Measurements from ENCODE around the gene OSCP1. TPM values are rescaled to one million over a fixed set of nuclear protein-coding genes. Genes with fewer than 3 reads are reported as not detected.

OSCP1 gene
- total and polyA plus RNA-seq, 2 donors (not counting 3 experiments of a cell fraction or from before 2014, with no cell fraction given), result 4.6 to 8.3 TPM

DNA sequence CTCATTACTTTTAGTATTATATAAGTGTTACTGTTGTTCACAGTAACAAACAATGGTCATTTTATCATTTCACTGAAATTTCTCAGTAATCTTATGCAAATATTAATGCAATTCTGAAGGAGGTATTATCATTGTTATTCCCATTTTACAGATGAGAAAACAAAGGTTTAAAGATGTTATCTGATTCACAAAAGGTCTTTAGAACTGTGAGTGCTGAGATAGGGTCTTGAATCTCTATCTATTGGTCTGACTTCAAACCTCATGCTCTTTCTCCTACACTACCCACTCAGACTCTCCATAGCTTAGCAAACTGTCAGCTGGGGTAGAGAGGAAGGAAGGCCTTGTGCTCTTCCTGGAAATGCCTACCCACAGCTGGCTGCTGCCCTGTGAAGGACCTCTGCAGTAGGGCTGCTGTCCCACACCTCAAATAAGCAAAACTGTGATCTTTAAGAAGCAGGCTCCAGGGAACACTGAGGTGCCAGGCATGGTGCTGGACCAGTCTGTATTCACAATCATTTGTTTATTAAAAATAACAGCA is 6.2 kb upstream of the OSCP1 start:
- no peak overlapping the region for H3K27ac ChIP-seq (ENCODE audit: insufficient read depth, low read depth, low read length)
- no peaks in the 10 kb centered on the region for H3K9me1 ChIP-seq (replicated peaks; ENCODE audit: control insufficient read depth, extremely low read depth, insufficient read depth, low read length)
- H3K9ac ChIP-seq (replicated peaks; ENCODE audit: extremely low read depth, insufficient read depth, low read length), result no peak overlapping the region
- H3K4me2 ChIP-seq (ENCODE audit: insufficient read depth, low read length), result no peak overlapping the region
- H3K36me3 ChIP-seq (ENCODE audit: control insufficient read depth in 2 of 2, extremely low read depth in 1 of 2, insufficient read depth in 2 of 2, low read length in 2 of 2), result peaks cover 25 to 27% of the 10 kb centered on the region in 2 experiments
- H2AFZ ChIP-seq (ENCODE audit: low read depth, low read length), result no peak overlapping the region
- no peaks in the 10 kb centered on the region for H3K9me3 ChIP-seq (replicated peaks; ENCODE audit: control insufficient read depth, insufficient read depth, low read length)
- no peaks in the 10 kb centered on the region for H3K4me1 ChIP-seq (ENCODE audit: control insufficient read depth, extremely low read depth, insufficient read depth, low read length)
- no peaks in the 10 kb centered on the region for H3K27me3 ChIP-seq (ENCODE audit: control insufficient read depth in 2 of 2, insufficient read depth in 2 of 2, low read length in 2 of 2)
- dilution Hi-C loops (cut with MboI; ENCODE audit: extremely low pct_ligation_motif_present, low sequenced_read_pairs) (no loop called here), intact Hi-C loops (cut with micrococcal nuclease) (no loop called here)
- TF ChIP-seq CTCF (IDR thresholded peaks at IDR 0.05; ENCODE audit: extremely low read depth in 1 of 2, insufficient read depth in 1 of 2, low read depth in 1 of 2, low read length in 2 of 2), result no peak
- TF ChIP-seq POLR2AphosphoS5 (IDR thresholded peaks at IDR 0.05; ENCODE audit: insufficient read depth, low read depth, low read length), result no peak
- no peak for TF ChIP-seq FOS (IDR thresholded peaks at IDR 0.05; ENCODE audit: borderline replicate concordance, insufficient read depth, low read length)
- no peak for TF ChIP-seq EZH2 (IDR thresholded peaks at IDR 0.05; ENCODE audit: borderline replicate concordance, low read depth, low read length, severe bottlenecking)
- no peak for TF ChIP-seq JUN (IDR thresholded peaks at IDR 0.05; ENCODE audit: borderline replicate concordance, insufficient read depth, insufficient read length, low read depth)
- no peak for TF ChIP-seq MYC (IDR thresholded peaks at IDR 0.05; ENCODE audit: low read depth, low read length)
- TF ChIP-seq GATA2 (IDR thresholded peaks at IDR 0.05; ENCODE audit: insufficient read depth, insufficient read length, low read depth, low read length), result no peak
- no peak for TF ChIP-seq POLR2A (IDR thresholded peaks at IDR 0.05; ENCODE audit: low read depth, low read length)
- no peak for TF ChIP-seq MAX (IDR thresholded peaks at IDR 0.05; ENCODE audit: insufficient read depth, insufficient read length)
- DNase-seq (ENCODE audit: low read depth, low spot score) (no peak), FAIRE-seq (no peak)
- H3K4me3 ChIP-seq (replicated peaks in 1 of 3; ENCODE audit: insufficient read depth in 1 of 3, low read depth in 1 of 3, low read length in 3 of 3), result no peak overlapping the region
- H3K79me2 ChIP-seq (ENCODE audit: control insufficient read depth, insufficient read depth, low read length), result no peaks in the 10 kb centered on the region
- BruUV-seq (replicated peaks), result no TSS peak
- ChIA-PET POLR2A (no interaction called here), CTCF (no interaction called here)
- no peaks in the 10 kb centered on the region for H4K20me1 ChIP-seq (replicated peaks; ENCODE audit: control insufficient read depth, extremely low read depth, insufficient read depth, low read length)

Data from endothelial cell of umbilical vein (primary cell).